AML-193 (cell line): Measurements from ENCODE around the gene TSPEAR.

Source experiments
- DNase-seq, 2 experiments: peaks; one replicate each; lab custom pipeline; 2025; lab: John Stamatoyannopoulos, UW

Gene TSPEAR

GRCh38 chr21:44483288-44484237 lies 227.8 kb downstream of the TSPEAR start:
- DNase-seq: no peak

GRCh38 chr21:44482581-44483287 lies 228.6 kb downstream of the TSPEAR start:
- no peak for DNase-seq

GRCh38 chr21:44480200-44481053 lies 230.9 kb downstream of the TSPEAR start:
- no peak for DNase-seq

GRCh38 chr21:44479556-44480199 lies 231.7 kb downstream of the TSPEAR start:
- DNase-seq: peak; percentile 8 to 24

- no peak for DNase-seq
Measured at GRCh38 chr21:44478801-44479167, 232.6 kb downstream of the TSPEAR start.

GRCh38 chr21:44478124-44478800 lies 233.1 kb downstream of the TSPEAR start:
- DNase-seq: no peak

- no peak for DNase-seq
Measured at GRCh38 chr21:44477712-44478111, 233.7 kb downstream of the TSPEAR start.

- DNase-seq: no peak
Measured at GRCh38 chr21:44477131-44477530, 234.2 kb downstream of the TSPEAR start.

- no peak for DNase-seq
Measured at GRCh38 chr21:44475266-44475845, 236.0 kb downstream of the TSPEAR start.

GRCh38 chr21:44473915-44474555 lies 237.3 kb downstream of the TSPEAR start:
- DNase-seq: no peak

- no peak for DNase-seq
Measured at GRCh38 chr21:44471996-44472395, 239.4 kb downstream of the TSPEAR start.

GRCh38 chr21:44471341-44471740 lies 240.0 kb downstream of the TSPEAR start:
- no peak for DNase-seq

- DNase-seq: no peak
Measured at GRCh38 chr21:44467859-44468195, 243.5 kb downstream of the TSPEAR start.

- DNase-seq: no peak
Measured at GRCh38 chr21:44466996-44467858, 244.1 kb downstream of the TSPEAR start.

- DNase-seq: no peak
Measured at GRCh38 chr21:44466351-44466954, 244.9 kb downstream of the TSPEAR start.

- DNase-seq: no peak
Measured at GRCh38 chr21:44464351-44464750, 247.0 kb downstream of the TSPEAR start.

- no peak for DNase-seq
Measured at GRCh38 chr21:44463724-44464123, 247.6 kb downstream of the TSPEAR start.

- no peak for DNase-seq
Measured at GRCh38 chr21:44462834-44463200, 248.6 kb downstream of the TSPEAR start.
